Measurements from ENCODE around the gene TARDBP.
"Not testable (repeated sequence)": the region's sequence is repeated elsewhere in the genome, so short reads cannot be mapped to it uniquely, and the experiment has no call there.

Gene TARDBP

DNA sequence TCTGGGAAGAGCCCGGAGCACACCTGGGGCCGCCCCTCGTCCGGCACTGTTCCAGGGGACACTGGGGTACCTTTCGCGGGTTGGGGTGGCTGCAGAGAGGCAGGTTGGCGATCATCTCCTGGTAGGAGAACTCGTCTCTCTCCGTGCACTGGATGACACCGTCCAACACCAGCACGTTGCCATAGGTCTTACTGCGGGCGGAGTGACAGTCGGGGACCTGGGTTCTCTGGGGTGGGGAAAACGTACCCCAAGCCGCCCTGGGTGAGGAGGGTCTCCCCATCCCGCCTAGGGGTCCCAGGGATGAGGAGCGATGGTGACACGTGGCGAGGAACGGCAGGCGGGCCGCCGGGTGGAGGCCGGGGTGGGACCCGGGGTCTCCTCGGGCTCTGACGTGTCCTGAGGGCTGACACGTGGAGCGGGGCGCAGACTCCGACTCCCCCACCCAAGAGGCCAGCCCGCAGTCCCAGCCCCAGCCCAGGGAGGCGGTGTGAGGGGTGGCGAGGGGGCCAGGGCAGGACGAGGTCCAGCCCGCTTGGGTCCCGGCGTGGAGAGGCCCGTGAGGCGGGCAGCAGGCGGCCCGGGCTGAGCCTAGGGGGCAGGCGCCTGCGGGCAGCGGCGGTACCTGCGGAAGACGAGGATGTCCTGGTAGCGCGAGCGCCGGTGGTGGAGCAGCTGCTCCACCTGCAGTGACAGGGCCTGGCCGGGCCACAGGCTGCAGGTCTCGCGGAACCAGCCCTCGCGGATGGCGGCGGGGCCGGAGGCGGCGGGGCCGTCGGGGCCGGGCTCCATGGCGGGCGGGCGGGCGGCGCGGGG, 46.9 kb downstream of the TARDBP start:
- Histone ChIP-seq H4K5ac (ENCODE audit: low read length) (no peak overlapping the region), H3K4ac (ENCODE audit: low read depth, low read length) (peak overlapping the region; percentile 92), H3K79me1 (ENCODE audit: low read length) (peaks cover 5% of the 10 kb centered on the region), H3K56ac (ENCODE audit: low read length) (peak overlapping the region; percentile 97), H3K4me1 (ENCODE audit: control insufficient read depth, low read depth, low read length) (peaks cover 2% of the 10 kb centered on the region), H3K27ac (ENCODE audit: low read depth, low read length) (peak overlapping the region; percentile 53), H3K36me3 (ENCODE audit: control insufficient read depth, insufficient read depth, low read length) (peaks cover 10% of the 10 kb centered on the region), H3K4me3 (ENCODE audit: low read length) (peak overlapping the region; percentile 72), H3K23ac (ENCODE audit: low read length) (peak overlapping the region; percentile 94), H3K4me2 (ENCODE audit: low read length) (peak overlapping the region; percentile 88), H4K8ac (ENCODE audit: low read depth, low read length) (peak overlapping the region; percentile 2), H2AK5ac (ENCODE audit: low read length) (no peak overlapping the region), H3K27me3 (ENCODE audit: insufficient read depth, low read length, poor library complexity) (no peaks in the 10 kb centered on the region), H3K9ac (ENCODE audit: low read length) (peak overlapping the region; percentile 94), H3K18ac (ENCODE audit: low read length) (peak overlapping the region; percentile 81), H2BK120ac (ENCODE audit: low read depth, low read length) (no peak overlapping the region), H3K79me2 (ENCODE audit: control insufficient read depth, insufficient read depth, low read length) (peaks cover 11% of the 10 kb centered on the region), H2BK15ac (replicated peaks; ENCODE audit: low read depth) (no peak overlapping the region), H2BK5ac (ENCODE audit: low read length) (no peak overlapping the region)
- DNase-seq = no peak
- WGBS (ENCODE audit: extremely low coverage, insufficient coverage, low lambda C conversion rate) = no CpG with 5 or more reads among the region's 72 CpGs

DNA sequence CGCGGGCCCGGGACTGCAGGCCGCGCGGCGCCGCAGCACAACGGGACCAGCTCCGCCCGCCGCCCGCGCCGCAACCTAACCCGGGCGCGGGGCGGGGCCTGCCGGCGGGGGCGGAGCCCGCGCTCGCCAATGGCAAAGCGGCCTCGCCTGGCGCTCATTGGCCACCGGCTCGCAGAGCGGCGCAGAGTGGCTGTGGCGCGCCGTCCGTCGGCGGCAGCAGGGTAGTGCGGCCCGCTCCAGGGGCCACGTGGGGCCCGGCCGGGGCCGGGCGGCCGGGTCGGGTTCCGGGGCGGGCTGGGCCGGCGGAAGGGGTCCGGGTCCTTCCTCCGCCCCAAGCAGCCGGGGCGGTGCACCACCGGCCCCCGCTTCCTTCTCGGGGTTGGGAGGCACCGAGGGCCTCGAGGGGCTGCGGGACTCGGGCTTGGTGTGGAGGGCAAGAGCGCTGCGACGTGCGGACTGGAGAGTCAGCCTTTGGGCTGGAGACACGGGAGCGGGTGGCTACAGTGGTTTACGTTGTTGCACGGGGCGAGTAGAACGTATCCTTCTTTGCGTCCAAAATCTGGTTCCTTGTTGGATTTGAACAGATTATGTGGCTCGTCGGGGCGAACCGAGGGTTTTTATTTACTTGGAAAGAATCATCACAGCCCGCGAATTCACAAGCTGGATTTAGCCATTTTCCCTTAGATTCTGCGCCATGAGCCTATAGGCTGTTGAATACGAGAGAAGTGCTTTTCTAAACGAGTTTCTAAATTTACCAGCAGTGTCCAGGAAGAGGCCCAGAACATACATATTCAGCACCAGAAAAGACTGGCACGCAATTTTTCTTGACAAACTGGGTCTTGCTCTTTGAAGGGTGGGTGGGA, 47.7 kb downstream of the TARDBP start, which contains the start of gene SRM:
SRM (minus strand) TSS at position 51 of the 863 bp plus-strand sequence. CDS start 75 bp downstream, outside the sequence.
- Histone ChIP-seq H3K56ac (ENCODE audit: low read length) (peak within 1 kb of the TSS; percentile 97), H3K23ac (ENCODE audit: low read length) (peak within 1 kb of the TSS; percentile 94), H3K4ac (ENCODE audit: low read depth, low read length) (peak within 1 kb of the TSS; percentile 92), H2AK5ac (ENCODE audit: low read length) (no peak within 1 kb of the TSS), H3K4me1 (ENCODE audit: control insufficient read depth, low read depth, low read length) (peaks cover 2% of the 10 kb centered on the region), H4K5ac (ENCODE audit: low read length) (no peak within 1 kb of the TSS), H3K27ac (ENCODE audit: low read depth, low read length) (peak within 1 kb of the TSS; percentile 53), H3K36me3 (ENCODE audit: control insufficient read depth, insufficient read depth, low read length) (peaks cover 14% of the 10 kb centered on the region), H3K18ac (ENCODE audit: low read length) (peak within 1 kb of the TSS; percentile 81), H3K9ac (ENCODE audit: low read length) (peak within 1 kb of the TSS; percentile 94), H2BK5ac (ENCODE audit: low read length) (no peak within 1 kb of the TSS), H2BK120ac (ENCODE audit: low read depth, low read length) (no peak within 1 kb of the TSS), H3K4me3 (ENCODE audit: low read length) (peak within 1 kb of the TSS; percentile 72), H3K79me2 (ENCODE audit: control insufficient read depth, insufficient read depth, low read length) (peaks cover 11% of the 10 kb centered on the region), H3K27me3 (ENCODE audit: insufficient read depth, low read length, poor library complexity) (no peaks in the 10 kb centered on the region), H4K8ac (ENCODE audit: low read depth, low read length) (peak within 1 kb of the TSS; percentile 2), H2BK15ac (replicated peaks; ENCODE audit: low read depth) (no peak within 1 kb of the TSS), H3K4me2 (ENCODE audit: low read length) (peak within 1 kb of the TSS; percentile 88), H3K79me1 (ENCODE audit: low read length) (peaks cover 5% of the 10 kb centered on the region)
- DNase-seq = peak; percentile 93
- no CpG with 5 or more reads among the region's 83 CpGs for WGBS (ENCODE audit: extremely low coverage, insufficient coverage, low lambda C conversion rate)

DNA sequence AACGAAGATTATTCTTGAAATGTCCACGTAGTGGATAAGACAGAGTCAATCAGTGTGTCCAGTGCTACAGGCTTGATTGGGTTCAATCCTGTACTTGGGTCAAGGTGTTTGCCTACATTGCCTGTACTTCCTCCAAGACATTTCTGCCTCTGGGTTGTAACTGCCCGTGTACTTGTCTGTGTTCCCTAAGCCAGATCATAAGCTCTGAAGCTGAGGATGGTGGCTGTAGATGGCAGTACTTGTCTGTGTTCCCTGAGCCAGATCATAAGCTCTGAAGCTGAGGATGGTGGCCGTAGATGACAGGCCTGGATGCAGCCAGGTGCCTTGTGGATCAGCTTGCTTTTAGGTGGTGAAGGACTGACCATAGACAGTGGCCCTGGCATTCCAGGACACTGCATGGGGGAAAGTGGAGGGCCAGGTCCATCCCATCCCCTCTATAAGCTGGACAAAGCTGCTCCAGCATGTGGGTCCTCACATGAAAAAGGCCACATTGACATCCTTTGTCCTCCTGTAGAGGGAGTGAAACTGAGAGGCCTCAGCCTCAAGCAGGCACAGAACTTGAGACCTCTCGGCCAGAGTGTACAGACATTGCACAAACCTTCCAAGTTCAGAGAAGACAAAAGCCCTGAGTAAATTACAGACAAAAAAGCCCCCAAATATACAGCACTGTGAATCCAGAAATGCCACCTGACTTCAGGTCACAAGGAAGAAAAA, 49.4 kb downstream of the TARDBP start:
- H3K4me1 ChIP-seq (ENCODE audit: control insufficient read depth, low read depth, low read length) = peaks cover 2% of the 10 kb centered on the region
- no peak overlapping the region for H3K4me2 ChIP-seq (ENCODE audit: low read length)
- H3K79me1 ChIP-seq (ENCODE audit: low read length) = peaks cover 5% of the 10 kb centered on the region
- peak overlapping the region; percentile 25 for H3K56ac ChIP-seq (ENCODE audit: low read length)
- H3K18ac ChIP-seq (ENCODE audit: low read length) = no peak overlapping the region
- no peak overlapping the region for H2BK120ac ChIP-seq (ENCODE audit: low read depth, low read length)
- H3K4me3 ChIP-seq (ENCODE audit: low read length) = no peak overlapping the region
- H3K23ac ChIP-seq (ENCODE audit: low read length) = peak overlapping the region; percentile 45
- H4K5ac ChIP-seq (ENCODE audit: low read length) = no peak overlapping the region
- H2BK5ac ChIP-seq (ENCODE audit: low read length) = no peak overlapping the region
- H3K4ac ChIP-seq (ENCODE audit: low read depth, low read length) = no peak overlapping the region
- no peak overlapping the region for H2BK15ac ChIP-seq (replicated peaks; ENCODE audit: low read depth)
- no peak overlapping the region for H3K27ac ChIP-seq (ENCODE audit: low read depth, low read length)
- peak; percentile 18 for DNase-seq
- WGBS (ENCODE audit: extremely low coverage, insufficient coverage, low lambda C conversion rate) = no CpG with 5 or more reads among the region's 5 CpGs
- no peak overlapping the region for H3K9ac ChIP-seq (ENCODE audit: low read length)
- peaks cover 15% of the 10 kb centered on the region for H3K36me3 ChIP-seq (ENCODE audit: control insufficient read depth, insufficient read depth, low read length)
- no peak overlapping the region for H4K8ac ChIP-seq (ENCODE audit: low read depth, low read length)
- H3K79me2 ChIP-seq (ENCODE audit: control insufficient read depth, insufficient read depth, low read length) = peaks cover 11% of the 10 kb centered on the region
- no peak overlapping the region for H2AK5ac ChIP-seq (ENCODE audit: low read length)
- H3K27me3 ChIP-seq (ENCODE audit: insufficient read depth, low read length, poor library complexity) = no peaks in the 10 kb centered on the region

DNA sequence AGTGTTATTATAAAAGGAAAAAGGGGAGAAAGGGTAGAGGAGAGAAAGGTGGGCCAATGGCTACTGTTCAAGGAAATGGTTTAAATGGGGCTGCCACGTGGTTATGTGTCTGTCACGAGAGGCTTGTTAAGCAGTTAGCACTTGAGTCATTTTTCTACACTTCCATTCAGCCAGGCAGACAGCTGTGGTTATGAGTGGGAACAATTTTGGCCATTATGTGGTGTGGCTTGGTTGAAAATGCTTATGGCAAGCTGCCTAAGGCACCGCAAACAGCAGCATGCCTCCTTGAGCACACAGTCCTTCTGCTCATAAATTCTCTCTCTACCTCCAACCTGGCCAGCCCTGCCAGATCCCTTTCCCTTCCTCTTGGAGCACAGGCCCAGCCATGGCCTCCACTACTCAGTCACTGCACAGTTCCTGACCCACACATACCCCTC, 50.5 kb downstream of the TARDBP start:
- H2AK5ac ChIP-seq (ENCODE audit: low read length) = no peak overlapping the region
- H3K4me3 ChIP-seq (ENCODE audit: low read length) = no peak overlapping the region
- H3K27ac ChIP-seq (ENCODE audit: low read depth, low read length) = no peak overlapping the region
- H2BK5ac ChIP-seq (ENCODE audit: low read length) = no peak overlapping the region
- DNase-seq = no peak
- peaks cover 19% of the 10 kb centered on the region for H3K36me3 ChIP-seq (ENCODE audit: control insufficient read depth, insufficient read depth, low read length)
- peaks cover 11% of the 10 kb centered on the region for H3K79me2 ChIP-seq (ENCODE audit: control insufficient read depth, insufficient read depth, low read length)
- peaks cover 2% of the 10 kb centered on the region for H3K4me1 ChIP-seq (ENCODE audit: control insufficient read depth, low read depth, low read length)
- H3K56ac ChIP-seq (ENCODE audit: low read length) = no peak overlapping the region
- no peaks in the 10 kb centered on the region for H3K27me3 ChIP-seq (ENCODE audit: insufficient read depth, low read length, poor library complexity)
- no peak overlapping the region for H4K5ac ChIP-seq (ENCODE audit: low read length)
- no peak overlapping the region for H3K23ac ChIP-seq (ENCODE audit: low read length)
- no CpG with 5 or more reads among the region's 3 CpGs for WGBS (ENCODE audit: extremely low coverage, insufficient coverage, low lambda C conversion rate)
- H3K4me2 ChIP-seq (ENCODE audit: low read length) = no peak overlapping the region
- H3K4ac ChIP-seq (ENCODE audit: low read depth, low read length) = no peak overlapping the region
- H2BK120ac ChIP-seq (ENCODE audit: low read depth, low read length) = no peak overlapping the region
- H3K9ac ChIP-seq (ENCODE audit: low read length) = no peak overlapping the region
- no peak overlapping the region for H3K18ac ChIP-seq (ENCODE audit: low read length)
- H3K79me1 ChIP-seq (ENCODE audit: low read length) = peaks cover 5% of the 10 kb centered on the region
- no peak overlapping the region for H2BK15ac ChIP-seq (replicated peaks; ENCODE audit: low read depth)
- H4K8ac ChIP-seq (ENCODE audit: low read depth, low read length) = no peak overlapping the region

DNA sequence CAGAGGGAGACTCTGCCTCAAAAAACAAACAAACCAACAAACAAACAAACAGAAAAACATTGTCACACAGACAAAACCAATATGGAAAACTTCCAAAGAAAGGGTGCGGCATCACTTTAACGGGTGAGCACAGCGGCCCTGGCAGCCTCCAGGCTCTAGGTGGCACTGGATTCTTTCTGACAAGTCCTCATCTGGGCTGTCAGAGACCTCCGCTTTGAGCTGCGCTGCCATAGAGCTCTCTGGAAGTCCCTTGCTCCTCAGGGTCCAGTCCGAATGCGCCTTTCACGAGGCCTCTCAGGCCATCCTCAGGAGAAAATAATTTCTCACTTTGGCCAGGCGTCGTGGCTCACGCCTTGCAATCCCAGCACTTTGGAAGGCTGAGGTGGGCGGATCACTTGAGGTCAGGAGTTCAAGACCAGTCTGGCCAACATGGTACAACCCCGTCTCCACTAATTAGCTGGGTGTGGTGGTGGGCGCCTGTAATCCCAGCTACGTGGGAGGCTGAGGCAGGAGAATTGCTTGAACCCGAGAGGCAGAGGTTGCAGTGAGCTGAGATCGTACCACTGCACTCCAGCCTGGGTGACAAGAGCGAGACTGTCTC, 51.6 kb downstream of the TARDBP start:
- not testable (repeated sequence) for H3K4me2 ChIP-seq (ENCODE audit: low read length); H3K27me3 ChIP-seq (ENCODE audit: insufficient read depth, low read length, poor library complexity); H3K79me1 ChIP-seq (ENCODE audit: low read length); H4K8ac ChIP-seq (ENCODE audit: low read depth, low read length); H3K79me2 ChIP-seq (ENCODE audit: control insufficient read depth, insufficient read depth, low read length); H3K9ac ChIP-seq (ENCODE audit: low read length); H4K5ac ChIP-seq (ENCODE audit: low read length); H3K56ac ChIP-seq (ENCODE audit: low read length); H2BK5ac ChIP-seq (ENCODE audit: low read length); H3K4me1 ChIP-seq (ENCODE audit: control insufficient read depth, low read depth, low read length); H3K27ac ChIP-seq (ENCODE audit: low read depth, low read length); H3K18ac ChIP-seq (ENCODE audit: low read length); H2AK5ac ChIP-seq (ENCODE audit: low read length); H3K23ac ChIP-seq (ENCODE audit: low read length); H3K4ac ChIP-seq (ENCODE audit: low read depth, low read length); H2BK120ac ChIP-seq (ENCODE audit: low read depth, low read length); H2BK15ac ChIP-seq (replicated peaks; ENCODE audit: low read depth); H3K4me3 ChIP-seq (ENCODE audit: low read length)
- WGBS (ENCODE audit: extremely low coverage, insufficient coverage, low lambda C conversion rate) = no CpG with 5 or more reads among the region's 18 CpGs
- H3K36me3 ChIP-seq (ENCODE audit: control insufficient read depth, insufficient read depth, low read length) = peaks cover 24% of the 10 kb centered on the region
- peak; percentile 46 for DNase-seq

Measured in mesendoderm (in vitro differentiated cells).